Omental fat pad (tissue), 4 donors: ENCODE measurements around the gene GDPD4. TPM values are rescaled to one million over a fixed set of nuclear protein-coding genes. Genes with fewer than 3 reads are reported as not detected.

Source experiments
- ATAC-seq: fragments of 150-250 bp; one replicate; pipeline ENCODE4 v1.9.1; 2016; ENCODE audit warnings: mild to moderate bottlenecking, moderate library complexity; ENCODE audit not compliant: low FRiP score
- DNase-seq: peaks from one replicate; pipeline ENCODE4 v3.0.0-alpha.2; 2019; ENCODE audit warnings: low spot score
- CTCF ChIP-seq, 3 donors: fragments of 450-650 bp; IDR thresholded peaks; one replicate each; pipeline ENCODE4 v1.5.1; 2016 to 2017; ENCODE audit warnings: antibody characterized with exemption in 3 of 3, mild to moderate bottlenecking in 3 of 3, moderate library complexity in 2 of 3
- total RNA-seq, 4 donors: library from RNA; depleted of rRNA; stranded (reverse); fragments of >200 nt; gene quantifications; one replicate each; pipeline ENCODE4 v1.1.0, GENCODE V29; 2016

The GDPD4 gene
- total RNA-seq, 4 donors from 2014 or later = not detected

GRCh38 chr11:77181799-77182541 is 119.5 kb downstream of the GDPD4 start:
- ATAC-seq = no peak
- DNase-seq = no peak

GRCh38 chr11:77181226-77181625 is 120.3 kb downstream of the GDPD4 start:
- ATAC-seq (no peak), DNase-seq (no peak)
- no peak for TF ChIP-seq CTCF (IDR thresholded peaks at IDR 0.05)

More at GRCh38 chr11:77181799-77182541, 119.5 kb downstream of the GDPD4 start:
- no peak for TF ChIP-seq CTCF (IDR thresholded peaks at IDR 0.05)

DNA sequence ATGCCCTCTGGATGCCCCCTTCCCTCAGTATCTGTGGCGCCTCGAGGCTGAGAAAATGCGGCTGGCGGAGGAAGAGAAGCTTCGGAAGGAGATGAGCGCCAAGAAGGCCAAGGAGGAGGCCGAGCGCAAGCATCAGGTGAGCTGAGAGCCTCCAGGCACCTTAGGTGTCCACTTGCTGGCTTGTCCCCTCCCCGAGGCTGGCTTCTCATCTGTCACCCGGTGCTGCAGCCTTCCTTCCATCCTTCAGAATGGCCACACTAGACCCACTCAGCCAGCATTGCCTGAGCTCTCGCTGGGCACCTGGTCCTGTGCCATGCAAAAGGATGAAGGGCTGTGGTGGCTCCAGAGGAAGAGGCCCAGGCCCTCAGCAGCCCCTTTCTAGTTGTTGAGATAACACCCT is 121.1 kb downstream of the GDPD4 start:
- TF ChIP-seq CTCF (IDR thresholded peaks at IDR 0.05) = no peak
- ATAC-seq (no peak), DNase-seq (no peak)

- ATAC-seq = no peak
- DNase-seq = no peak
- TF ChIP-seq CTCF (IDR thresholded peaks at IDR 0.05) = no peak
Measured at GRCh38 chr11:77179681-77180080, 121.8 kb downstream of the GDPD4 start.

- no peak for DNase-seq
- no peak for TF ChIP-seq CTCF (IDR thresholded peaks at IDR 0.05)
- ATAC-seq = no peak
Measured at GRCh38 chr11:77179048-77179447, 122.4 kb downstream of the GDPD4 start.

- no peak for TF ChIP-seq CTCF (IDR thresholded peaks at IDR 0.05)
- DNase-seq (no peak), ATAC-seq (no peak)
Measured at GRCh38 chr11:77178150-77178549, 123.3 kb downstream of the GDPD4 start.

- no peak for ATAC-seq
- TF ChIP-seq CTCF (IDR thresholded peaks at IDR 0.05) = no peak
Measured at GRCh38 chr11:77176996-77177395, 124.5 kb downstream of the GDPD4 start.

More at GRCh38 chr11:77176996-77177395, 124.5 kb downstream of the GDPD4 start:
- no peak for DNase-seq
